GM18858 (cell line): Measurements from ENCODE around the gene CDH13.

ENCODE experiments used
- ATAC-seq: cut with Tn5 transposase; IDR thresholded peaks from one replicate; pipeline ENCODE4 v1.9.1; 2021; ENCODE audit not compliant: unreplicated experiment

Gene CDH13

GRCh38 chr16:83137894-83138293 lies 511.1 kb downstream of the CDH13 start:
- no peak for ATAC-seq

GRCh38 chr16:83138512-83138911 lies 511.7 kb downstream of the CDH13 start:
- no peak for ATAC-seq

DNA sequence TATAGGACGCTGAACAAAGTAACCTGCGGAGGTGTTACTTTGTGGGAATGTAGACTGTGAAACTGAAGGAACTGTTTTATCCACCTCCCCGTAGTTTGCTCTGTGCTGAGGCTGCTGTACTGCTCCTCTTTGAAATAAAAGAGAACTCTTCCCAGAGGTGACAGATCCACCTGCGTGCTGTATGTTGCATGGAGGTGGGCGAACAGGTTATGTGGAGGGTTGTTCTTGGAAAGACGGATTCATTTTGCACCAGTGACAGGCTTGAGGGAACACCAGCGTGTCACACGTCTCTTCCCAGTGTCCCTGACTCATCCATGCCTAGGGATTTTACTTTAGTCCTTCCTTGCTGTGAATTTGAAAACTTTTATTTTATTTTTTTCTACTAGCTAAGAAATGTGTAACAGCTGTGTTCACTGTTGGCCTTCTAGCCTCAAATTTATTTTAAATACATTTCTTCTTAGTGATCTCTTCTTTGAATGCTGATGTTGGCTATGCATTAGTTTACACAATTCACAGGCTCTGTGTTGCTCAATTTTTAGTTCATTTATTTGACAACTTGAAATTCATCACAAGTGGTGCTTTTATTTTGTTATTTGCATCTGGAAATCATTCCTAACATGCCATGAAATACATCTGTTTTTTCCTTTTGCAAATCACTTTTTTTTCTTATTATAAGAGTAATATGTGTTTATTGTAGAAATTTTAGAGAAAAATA lies 512.4 kb downstream of the CDH13 start:
- no peak for ATAC-seq

DNA sequence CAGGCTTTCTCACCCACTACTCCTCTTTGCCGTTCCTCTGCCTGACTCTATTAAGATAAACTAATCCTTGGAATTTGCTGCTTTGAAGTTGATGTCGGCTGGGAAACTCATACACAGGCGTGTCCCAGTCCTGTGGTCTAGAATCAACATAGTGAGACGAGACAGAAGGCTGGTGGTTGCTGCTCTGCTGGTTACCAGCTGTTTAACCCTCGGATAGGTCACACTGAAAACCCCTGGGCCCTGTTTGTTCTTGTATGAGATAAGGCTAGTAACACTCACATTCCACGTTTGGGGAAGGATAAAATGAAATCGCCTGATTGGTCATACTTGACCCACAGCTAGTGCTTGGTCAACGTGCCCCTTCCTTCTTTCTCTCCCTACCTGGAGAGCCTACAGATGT lies 517.0 kb downstream of the CDH13 start:
- ATAC-seq = no peak

DNA sequence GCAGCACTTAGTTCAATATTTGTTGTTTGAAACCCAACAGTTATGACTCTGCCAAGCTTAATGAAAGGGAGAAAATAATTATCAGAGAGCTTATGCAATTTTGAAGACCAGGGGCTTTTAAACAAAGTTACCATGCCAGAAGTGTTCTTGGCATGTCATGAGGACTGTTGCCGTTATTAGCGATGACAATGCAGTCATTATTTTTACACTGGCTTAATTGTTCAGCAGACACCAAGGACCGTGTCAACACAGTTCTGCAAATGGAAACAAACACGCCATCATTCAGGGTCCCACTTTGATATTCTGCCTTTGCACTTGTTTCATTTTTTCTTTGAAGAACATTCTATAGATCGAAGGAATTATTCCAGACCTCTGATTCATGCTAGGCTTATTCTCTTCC lies 518.5 kb downstream of the CDH13 start:
- no peak for ATAC-seq

GRCh38 chr16:83147244-83147643 lies 520.5 kb downstream of the CDH13 start:
- no peak for ATAC-seq

DNA sequence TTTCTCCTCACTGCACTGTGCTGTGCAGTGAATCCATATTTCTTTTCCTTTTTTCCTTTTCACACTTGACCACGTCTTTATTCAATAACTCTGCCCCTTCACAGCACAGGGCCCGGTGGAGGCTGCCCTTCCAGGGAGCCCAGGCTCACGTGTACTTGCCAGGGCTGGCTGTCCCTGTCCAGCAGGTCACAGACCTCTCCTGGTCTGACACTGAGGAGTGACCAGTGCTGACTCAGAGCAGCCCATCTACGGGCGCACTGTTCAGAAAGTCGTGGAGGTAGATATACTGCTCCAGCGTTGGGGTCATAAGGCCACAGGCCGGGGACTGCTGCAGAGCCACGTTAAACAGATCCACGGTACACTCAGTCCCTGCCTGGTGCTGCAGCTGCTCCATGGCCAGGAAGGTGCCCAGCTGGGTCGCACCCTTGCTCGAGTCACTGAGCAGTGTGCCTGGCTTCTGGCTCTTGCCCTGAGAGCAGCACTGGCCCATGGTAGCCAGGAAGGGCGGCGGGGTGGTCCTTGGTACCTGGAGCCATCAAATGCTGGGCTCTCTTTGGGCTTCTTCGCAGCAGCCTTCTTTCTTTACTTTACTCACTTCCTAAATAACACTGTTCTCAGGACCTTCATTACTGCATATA lies 531.7 kb downstream of the CDH13 start:
- ATAC-seq = no peak

DNA sequence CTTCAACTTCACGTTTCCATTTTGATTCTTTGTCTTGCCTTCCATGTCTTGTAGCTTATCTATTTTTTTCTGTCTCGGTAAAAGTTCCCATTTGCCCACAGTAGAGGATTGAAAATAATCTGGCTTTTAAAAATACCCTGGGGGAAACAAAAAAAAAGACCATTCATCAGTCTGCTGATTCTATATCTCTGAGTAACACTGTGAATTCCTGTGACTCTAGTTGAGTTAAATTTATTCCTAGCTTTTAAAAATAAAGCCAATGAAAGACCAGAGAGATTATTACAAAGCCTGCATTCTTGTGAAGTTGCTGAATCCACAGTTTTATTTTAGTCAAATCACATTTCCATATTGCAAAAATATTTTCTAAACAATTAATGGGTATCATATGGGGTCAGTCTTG lies 532.3 kb downstream of the CDH13 start:
- ATAC-seq = no peak

DNA sequence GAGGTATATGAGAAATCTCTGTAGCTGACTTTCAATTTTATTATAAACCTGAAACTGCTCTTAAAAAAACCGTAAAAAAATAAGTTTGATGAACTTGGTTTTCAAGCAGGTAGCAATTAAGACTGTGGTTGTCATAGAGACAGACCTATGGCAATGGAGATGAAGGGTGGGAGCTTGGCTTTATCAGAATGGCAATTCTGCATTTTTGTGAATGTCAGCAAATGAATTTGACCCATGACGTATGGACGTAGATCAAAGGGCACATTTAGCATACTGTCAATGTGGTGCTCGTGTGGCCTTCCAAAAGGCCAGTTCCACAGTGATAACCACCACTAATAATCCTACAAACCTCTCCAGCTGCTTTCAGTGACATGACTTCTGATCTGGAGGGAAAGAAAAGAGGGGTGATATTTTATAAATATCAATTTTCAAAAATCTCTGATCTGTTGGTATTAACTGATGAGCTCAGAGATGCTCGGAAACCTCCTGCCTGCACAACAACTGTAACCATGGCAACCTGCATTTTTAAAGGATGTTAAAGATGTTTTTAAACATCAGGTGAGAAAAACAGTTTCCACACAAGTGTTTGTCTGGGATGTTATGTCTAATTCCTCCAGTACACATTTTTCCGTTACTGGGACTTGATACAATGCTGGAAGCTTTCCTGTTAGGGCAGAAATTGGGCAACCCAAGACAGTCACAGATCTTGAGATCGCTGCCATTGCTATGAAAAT lies 533.7 kb downstream of the CDH13 start:
- no peak for ATAC-seq

DNA sequence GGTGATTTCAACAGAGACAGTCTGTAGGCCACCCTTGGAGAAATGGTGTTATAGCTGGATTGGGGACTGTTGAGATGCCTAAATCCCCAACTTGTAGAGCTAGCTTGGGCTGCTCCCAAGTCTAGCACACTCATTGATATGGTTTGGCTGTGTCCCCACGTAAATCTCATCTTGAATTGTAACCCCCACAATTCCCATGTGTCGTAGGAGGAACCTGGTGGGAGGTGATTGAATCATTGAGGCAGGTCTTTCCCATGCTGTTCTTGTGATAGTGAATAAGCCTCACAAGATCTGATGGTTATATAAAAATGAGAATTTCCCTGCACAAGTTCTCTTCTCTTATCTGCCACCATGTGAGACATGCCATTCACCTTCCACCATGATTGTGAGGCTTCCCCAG lies 536.0 kb downstream of the CDH13 start:
- no peak for ATAC-seq

DNA sequence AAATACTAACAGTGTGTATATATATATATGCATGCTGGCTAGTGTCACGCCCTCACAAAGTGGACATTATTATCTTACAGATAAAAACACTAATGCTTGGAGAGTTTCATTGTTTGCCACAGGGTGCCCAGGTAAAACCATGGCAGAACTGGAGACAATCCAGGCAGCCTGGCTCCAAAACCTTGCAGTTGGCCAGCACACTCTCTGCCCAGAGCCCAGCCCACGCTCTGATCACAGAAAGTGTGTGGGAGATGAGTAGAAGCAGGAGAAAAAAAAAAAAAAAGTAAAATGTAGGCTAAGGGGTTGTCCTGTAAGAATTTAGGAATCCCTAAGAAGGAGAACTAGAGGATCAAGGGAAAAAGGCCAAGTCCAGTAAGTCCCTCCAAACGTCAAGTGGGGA lies 538.0 kb downstream of the CDH13 start:
- no peak for ATAC-seq

- no peak for ATAC-seq
Measured at GRCh38 chr16:83171396-83171795, 544.6 kb downstream of the CDH13 start.

DNA sequence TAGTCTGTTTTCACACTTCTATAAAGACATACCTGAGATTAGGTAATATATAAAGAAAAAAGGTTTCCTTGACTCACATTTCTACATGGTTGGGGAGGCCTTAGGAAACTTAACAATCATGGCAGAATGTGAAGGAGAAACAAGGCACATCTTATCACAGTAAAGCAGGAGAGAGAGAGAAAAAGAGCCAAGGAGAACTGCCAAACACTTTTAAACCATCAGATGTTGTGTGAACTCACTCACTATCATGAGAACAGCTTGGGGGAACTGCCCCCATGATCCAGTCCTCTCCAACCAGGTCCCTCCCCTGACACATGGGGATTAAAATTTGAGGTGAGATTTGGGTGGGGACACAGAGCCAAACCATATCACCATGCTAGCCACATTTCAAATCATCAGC lies 547.9 kb downstream of the CDH13 start:
- ATAC-seq = no peak

GRCh38 chr16:83176802-83177201 lies 550.0 kb downstream of the CDH13 start:
- no peak for ATAC-seq

- no peak for ATAC-seq
Measured at GRCh38 chr16:83185902-83186301, 559.1 kb downstream of the CDH13 start.

- no peak for ATAC-seq
Measured at GRCh38 chr16:83187405-83187804, 560.6 kb downstream of the CDH13 start.

- no peak for ATAC-seq
Measured at GRCh38 chr16:83196796-83197195, 570.0 kb downstream of the CDH13 start.

DNA sequence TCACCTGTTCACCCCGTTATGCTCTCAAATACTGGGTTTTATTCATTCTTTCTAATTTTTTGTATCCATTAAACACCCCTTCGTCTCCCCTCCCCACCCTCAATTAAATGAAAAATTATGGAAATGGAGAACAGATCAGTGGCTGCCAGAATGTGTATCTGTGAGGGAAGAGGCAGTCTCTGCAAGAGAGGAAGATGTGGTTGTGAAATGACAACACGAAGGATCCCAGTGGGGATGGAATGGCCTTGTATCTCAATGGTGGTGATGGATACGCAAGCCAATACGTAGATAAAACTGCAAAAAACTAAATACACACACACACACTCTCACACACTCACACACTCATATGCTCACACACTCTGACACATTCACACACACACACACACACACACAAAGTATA lies 570.7 kb downstream of the CDH13 start:
- no peak for ATAC-seq

GRCh38 chr16:83198977-83199376 lies 572.2 kb downstream of the CDH13 start:
- ATAC-seq = no peak

- no peak for ATAC-seq
Measured at GRCh38 chr16:83200005-83200779, 573.4 kb downstream of the CDH13 start.

DNA sequence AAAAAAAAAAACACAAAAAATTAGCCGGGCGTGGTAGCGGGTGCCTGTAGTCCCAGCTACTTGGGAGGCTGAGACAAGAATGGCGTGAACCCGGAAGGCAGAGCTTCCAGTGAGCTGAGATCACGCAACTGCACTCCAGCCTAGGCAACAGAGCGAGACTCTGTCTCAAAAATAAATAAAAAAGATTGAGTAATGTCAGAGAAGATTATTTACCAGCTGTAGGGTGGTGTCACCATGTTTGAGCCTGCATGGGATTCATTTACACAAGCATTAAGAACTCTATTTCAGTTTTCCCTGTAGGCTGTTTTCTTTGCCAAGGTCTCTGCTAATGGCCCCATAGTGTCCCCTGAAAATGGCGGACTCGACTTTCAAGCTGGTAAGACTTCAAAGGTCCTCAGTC lies 575.0 kb downstream of the CDH13 start:
- ATAC-seq = no peak
